Measurements from ENCODE around the gene FGF6. TPM values are rescaled to one million over a fixed set of nuclear protein-coding genes. Genes with fewer than 3 reads are reported as not detected.

The FGF6 gene
- total and polyA plus RNA-seq, 10 of the 15 experiments (the other 5 are each of a cell fraction or from before 2014, with no cell fraction given): not detected

- WGBS (ENCODE audit: insufficient coverage, insufficient replicate concordance, low lambda C conversion rate, missing lambda C conversion rate): 59% methylated on average over 9 of the region's 9 CpGs
- H3K79me2 ChIP-seq (ENCODE audit: control insufficient read depth, insufficient read depth, low read length): no peaks in the 10 kb centered on the region
- ChIA-PET POLR2A (no interaction called here), SMC1A (ENCODE audit: uncharacterized antibody, unreplicated experiment) (no interaction called here), CTCF (interaction anchor here (2.2 kb wide), 1 partner anchor 28 kb away, joined by 5 read pairs; no protein-coding TSS in a partner anchor), RAD21 (ENCODE audit: unreplicated experiment) (no interaction called here)
- no peaks in the 10 kb centered on the region for H4K20me1 ChIP-seq (ENCODE audit: control insufficient read depth, insufficient read depth)
- H3K4me2 ChIP-seq (ENCODE audit: control insufficient read depth, insufficient read depth): no peak overlapping the region
- intact Hi-C loops (cut with micrococcal nuclease; ENCODE audit: unreplicated experiment) (no loop called here), in situ Hi-C loops (cut with MboI) (no loop called here)
- H3K4me3 ChIP-seq: no peak overlapping the region
- no TSS peak for BruUV-seq (replicated peaks)
- no peaks in the 10 kb centered on the region for H3K4me1 ChIP-seq (ENCODE audit: control insufficient read depth, insufficient read depth, low read length)
- H3K27me3 ChIP-seq (replicated peaks in 1 of 2; ENCODE audit: control insufficient read depth in 2 of 2, insufficient read depth in 2 of 2, low read length in 1 of 2): no peaks in the 10 kb centered on the region; a peak in 1 of 4 replicates
- FAIRE-seq: no peak
- H3K9ac ChIP-seq (ENCODE audit: control insufficient read depth, insufficient read depth, low read length): no peak overlapping the region
- no peak overlapping the region for H2AFZ ChIP-seq (ENCODE audit: control insufficient read depth, low read depth, low read length)
- H3K36me3 ChIP-seq (ENCODE audit: control insufficient read depth in 2 of 2, insufficient read depth in 2 of 2, low read length in 1 of 2): no peaks in the 10 kb centered on the region
- H3K27ac ChIP-seq (ENCODE audit: control insufficient read depth, insufficient read depth): no peak overlapping the region
- ATAC-seq: no peak
- DNase-seq (ENCODE audit: low read depth, low spot score): no peak
- H3K9me3 ChIP-seq (replicated peaks; ENCODE audit: control insufficient read depth, insufficient read depth, low read length): peaks cover 4% of the 10 kb centered on the region; the same call in 2 of the 3 replicates
- TF ChIP-seq PRDM15 (CRISPR knock-in tag; IDR thresholded peaks at IDR 0.05): no peak
- TF ChIP-seq KLF5 (IDR thresholded peaks at IDR 0.05; ENCODE audit: partially characterized antibody): no peak
- TF ChIP-seq ZNF622 (IDR thresholded peaks at IDR 0.05): no peak
- no peak for TF ChIP-seq ASH2L (IDR thresholded peaks at IDR 0.05; ENCODE audit: borderline replicate concordance, low read depth)
- no peak for TF ChIP-seq ZSCAN29 (IDR thresholded peaks at IDR 0.05)
- TF ChIP-seq BRCA1 (IDR thresholded peaks at IDR 0.05; ENCODE audit: low read depth, low read length): no peak
- no peak for TF ChIP-seq SP1 (IDR thresholded peaks at IDR 0.05; ENCODE audit: low read depth, low read length)
- TF ChIP-seq ZNF207 (IDR thresholded peaks at IDR 0.05; ENCODE audit: borderline replicate concordance): no peak
- TF ChIP-seq STAT1 (conservative IDR thresholded peaks at IDR 0.05): no peak
- TF ChIP-seq MAX (IDR thresholded peaks at IDR 0.05; ENCODE audit: low read depth, low read length): no peak
- TF ChIP-seq HDAC2 (IDR thresholded peaks at IDR 0.05): no peak
- TF ChIP-seq RUNX3 (IDR thresholded peaks at IDR 0.05; ENCODE audit: low read length): no peak
- TF ChIP-seq CEBPZ (IDR thresholded peaks at IDR 0.05; ENCODE audit: low read depth, low read length): no peak
Observed at GRCh38 chr12:4448943-4449850, 3.6 kb upstream of the FGF6 start.

All from GM12878 (cell line).